Mesenchymal stem cell (in vitro differentiated cells and primary cell): ENCODE results near the gene MS4A15.

ENCODE experiments used
- DNase-seq: peaks from one replicate; pipeline ENCODE4 v3.0.0-alpha.2; 2013
- H2AFZ ChIP-seq: one replicate; pipeline ENCODE4 v1.6.1; 2013; ENCODE audit warnings: low read depth, mild to moderate bottlenecking, control low read depth, inconsistent platforms, low read length, moderate library complexity
- H2AK5ac ChIP-seq: 2 replicates; pipeline ENCODE4 v1.6.1; 2013; ENCODE audit warnings: low read length, moderate library complexity, mild to moderate bottlenecking, inconsistent platforms; ENCODE audit not compliant: severe bottlenecking
- H2BK120ac ChIP-seq: one replicate; pipeline ENCODE4 v1.6.1; 2013; ENCODE audit warnings: low read depth, mild to moderate bottlenecking, inconsistent platforms, low read length, moderate library complexity
- H2BK12ac ChIP-seq, 2 experiments: one replicate each; pipeline ENCODE4 v1.6.1; 2013; ENCODE audit warnings: inconsistent platforms in 2 of 2, low read length in 2 of 2, mild to moderate bottlenecking in 2 of 2, moderate library complexity in 2 of 2, control low read depth in 1 of 2
- H2BK15ac ChIP-seq: one replicate; pipeline ENCODE4 v1.6.1; 2013; ENCODE audit warnings: mild to moderate bottlenecking, low read depth, inconsistent platforms; ENCODE audit not compliant: poor library complexity, severe bottlenecking
- H2BK5ac ChIP-seq: 2 replicates; pipeline ENCODE4 v1.6.1; 2013; ENCODE audit warnings: low read depth, mild to moderate bottlenecking, low read length, control low read depth, inconsistent platforms; ENCODE audit not compliant: poor library complexity, severe bottlenecking
- H3K14ac ChIP-seq, 2 experiments: one replicate each; pipeline ENCODE4 v1.6.1; 2013; ENCODE audit warnings: inconsistent platforms in 2 of 2, low read length in 2 of 2, control low read depth in 1 of 2, mild to moderate bottlenecking in 1 of 2, moderate library complexity in 1 of 2
- H3K18ac ChIP-seq, 2 experiments: one replicate each; pipeline ENCODE4 v1.6.1; 2013; ENCODE audit warnings: inconsistent platforms in 2 of 2, low read length in 2 of 2, control low read depth in 1 of 2, low read depth in 1 of 2, mild to moderate bottlenecking in 1 of 2
- H3K23ac ChIP-seq, 2 experiments: one replicate each; pipeline ENCODE4 v1.6.1; 2013; ENCODE audit warnings: inconsistent platforms in 2 of 2, low read length in 2 of 2, mild to moderate bottlenecking in 2 of 2, moderate library complexity in 2 of 2, control low read depth in 1 of 2
- H3K27ac ChIP-seq: 2 replicates; pipeline ENCODE4 v1.5.1; 2013; ENCODE audit warnings: mild to moderate bottlenecking, moderate library complexity, low read length, control low read depth, inconsistent platforms; ENCODE audit not compliant: poor library complexity, severe bottlenecking
- H3K27me3 ChIP-seq, 2 experiments: 2 replicates each; pipeline versions ENCODE4 v1.6.1 to v1.7.0; 2013; ENCODE audit warnings: low read length in 2 of 2, mild to moderate bottlenecking in 2 of 2, moderate library complexity in 2 of 2, control low read depth in 1 of 2, inconsistent platforms in 1 of 2; ENCODE audit not compliant: control insufficient read depth in 1 of 2, insufficient read depth in 1 of 2
- H3K36me3 ChIP-seq, 2 experiments: 2 replicates each; pipeline versions ENCODE4 v1.6.1 to v1.7.0; 2013; ENCODE audit warnings: low read length in 2 of 2, control low read depth in 1 of 2, inconsistent platforms in 1 of 2, low read depth in 1 of 2, mild to moderate bottlenecking in 1 of 2; ENCODE audit not compliant: insufficient read depth in 2 of 2, control insufficient read depth in 1 of 2
- H3K4ac ChIP-seq, 2 experiments: one replicate each; pipeline ENCODE4 v1.6.1; 2013; ENCODE audit warnings: inconsistent platforms in 2 of 2, low read length in 2 of 2, mild to moderate bottlenecking in 2 of 2, moderate library complexity in 2 of 2, control low read depth in 1 of 2, low read depth in 1 of 2
- H3K4me1 ChIP-seq: 2 replicates; pipeline ENCODE4 v1.6.1; 2013; ENCODE audit warnings: low read depth, low read length, control low read depth; ENCODE audit not compliant: control insufficient read depth, insufficient read depth
- H3K4me2 ChIP-seq: 2 replicates; pipeline ENCODE4 v1.6.1; 2013; ENCODE audit warnings: low read length, mild to moderate bottlenecking, inconsistent platforms; ENCODE audit not compliant: poor library complexity, severe bottlenecking
- H3K4me3 ChIP-seq, 2 experiments: 2 replicates each; pipeline versions ENCODE4 v1.5.1 to v1.7.0; 2013; ENCODE audit warnings: low read length in 2 of 2, mild to moderate bottlenecking in 2 of 2, control low read depth in 1 of 2, low read depth in 1 of 2; ENCODE audit not compliant: insufficient read depth in 1 of 2
- H3K79me1 ChIP-seq: replicated peaks from 2 replicates; pipeline ENCODE4 v1.6.1; 2013; ENCODE audit warnings: mild to moderate bottlenecking, control low read depth, low read length, inconsistent platforms; ENCODE audit not compliant: poor library complexity, severe bottlenecking
- H3K9ac ChIP-seq: 2 replicates; pipeline ENCODE4 v1.7.0; 2013; ENCODE audit warnings: mild to moderate bottlenecking, low read length, moderate library complexity
- H3K9me3 ChIP-seq: 2 replicates; pipeline ENCODE4 v1.7.0; 2013; ENCODE audit warnings: mild to moderate bottlenecking, low read length; ENCODE audit not compliant: control insufficient read depth
- H4K8ac ChIP-seq: one replicate; pipeline ENCODE4 v1.6.1; 2013; ENCODE audit warnings: inconsistent platforms, mild to moderate bottlenecking, low read length, moderate library complexity
- H4K91ac ChIP-seq: one replicate; pipeline ENCODE4 v1.6.1; 2013; ENCODE audit warnings: mild to moderate bottlenecking, low read length, inconsistent platforms
- WGBS: methylation state at CpG from one replicate; pipeline ENCODE4 v1.1.7; 2013; ENCODE audit warnings: mixed read lengths; 5-methylcytosine and 5-hydroxymethylcytosine counted together

The MS4A15 gene

DNA sequence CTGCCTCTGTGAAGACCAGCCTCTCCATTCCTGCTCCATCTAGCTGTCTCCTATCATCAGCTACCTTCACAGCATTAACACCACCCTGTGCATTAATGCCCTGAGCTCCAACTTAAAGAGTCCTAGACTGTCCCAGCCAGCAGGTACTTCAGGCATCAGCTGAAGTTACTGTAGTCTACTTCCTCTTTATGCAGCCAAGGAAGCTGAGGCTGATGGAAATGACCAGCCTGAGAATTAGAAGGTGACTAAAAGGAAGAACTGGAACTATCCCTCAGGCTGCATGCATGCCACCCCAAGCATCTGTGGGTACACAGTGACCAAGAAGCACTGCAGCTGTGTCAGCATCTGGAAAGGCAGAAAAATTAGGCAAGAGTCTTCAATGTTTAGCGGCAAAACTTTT is 56.7 kb downstream of the MS4A15 start:
- Histone ChIP-seq H3K4me1 (no peaks in the 10 kb centered on the region), H3K18ac (no peak overlapping the region), H3K4ac (no peak overlapping the region), H2BK5ac (no peak overlapping the region), H3K79me1 (no peaks in the 10 kb centered on the region), H3K4me2 (no peak overlapping the region), H4K8ac (no peak overlapping the region), H3K9ac (no peak overlapping the region), H2BK120ac (no peak overlapping the region), H2BK12ac (no peak overlapping the region), H3K9me3 (peaks cover 26% of the 10 kb centered on the region), H3K27me3 (peaks cover 10 to 33% of the 10 kb centered on the region in 2 experiments), H3K4me3 (no peak overlapping the region), H3K36me3 (no peaks in the 10 kb centered on the region), H2BK15ac (no peak overlapping the region), H3K23ac (no peak overlapping the region), H3K27ac (no peak overlapping the region), H2AFZ (no peak overlapping the region), H2AK5ac (no peak overlapping the region), H3K14ac (no peak overlapping the region), H4K91ac (no peak overlapping the region)
- 88% methylated on average over 1 of the region's 1 CpG for WGBS
- DNase-seq, result no peak

DNA sequence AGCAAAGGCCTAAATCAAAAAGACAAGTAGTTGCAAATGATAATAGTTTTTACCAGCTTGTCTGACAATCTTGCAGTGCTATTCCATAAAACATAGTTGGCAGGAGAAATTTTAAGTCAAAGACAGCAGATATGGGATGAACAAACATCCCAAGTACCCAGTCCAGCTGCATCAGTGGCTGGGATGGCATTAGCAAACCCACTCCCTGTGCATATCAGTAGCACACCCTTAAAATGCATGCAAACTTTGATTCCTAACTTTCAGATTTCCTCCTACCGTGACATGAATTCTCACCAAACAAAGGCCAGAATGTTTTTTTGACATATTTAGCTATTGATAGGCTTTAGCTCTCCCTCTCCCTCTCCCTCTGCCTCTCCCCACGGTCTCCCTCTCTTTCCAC is 57.4 kb downstream of the MS4A15 start:
- no peak for DNase-seq
- Histone ChIP-seq H2BK15ac (no peak overlapping the region), H3K79me1 (no peaks in the 10 kb centered on the region), H3K9me3 (peaks cover 27% of the 10 kb centered on the region), H3K27ac (no peak overlapping the region), H2BK12ac (no peak overlapping the region), H3K14ac (no peak overlapping the region), H2BK120ac (no peak overlapping the region), H4K8ac (no peak overlapping the region), H2BK5ac (no peak overlapping the region), H3K18ac (no peak overlapping the region), H2AFZ (no peak overlapping the region), H3K9ac (no peak overlapping the region), H3K36me3 (no peaks in the 10 kb centered on the region), H3K4me2 (no peak overlapping the region), H3K4me1 (no peaks in the 10 kb centered on the region), H4K91ac (no peak overlapping the region), H3K4me3 (no peak overlapping the region), H2AK5ac (no peak overlapping the region), H3K27me3 (peaks cover 15 to 33% of the 10 kb centered on the region in 2 experiments), H3K23ac (no peak overlapping the region), H3K4ac (no peak overlapping the region)
- 80% methylated on average over 2 of the region's 2 CpGs for WGBS

DNA sequence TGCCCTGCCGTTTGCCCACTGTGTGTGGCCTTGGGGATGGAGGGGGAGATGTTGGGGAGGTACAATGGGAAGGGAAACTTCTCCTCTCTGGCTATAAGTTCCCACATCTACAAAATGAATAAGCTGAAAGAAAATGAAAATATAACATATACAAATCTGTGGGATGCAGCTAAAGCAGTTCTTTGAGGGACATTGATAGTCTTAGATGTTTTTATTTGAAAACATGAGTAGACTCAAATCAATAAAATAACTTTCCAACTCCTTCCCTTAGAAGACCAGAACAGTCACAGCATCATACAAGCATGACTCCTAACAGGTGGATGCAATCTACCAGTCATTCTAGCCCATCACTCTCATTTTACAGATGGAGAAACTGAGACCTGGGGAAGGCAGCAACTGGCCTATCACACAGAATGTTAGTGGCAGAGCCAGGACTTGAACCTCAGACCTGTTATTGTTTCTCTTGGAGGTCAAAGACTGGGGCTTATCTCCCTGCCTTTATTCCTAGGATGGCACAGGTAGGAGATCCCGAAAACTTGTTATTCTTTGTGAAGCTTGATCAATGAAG is 60.0 kb downstream of the MS4A15 start:
- Histone ChIP-seq H2AFZ (no peak overlapping the region), H3K14ac (no peak overlapping the region), H3K27me3 (peaks cover 16 to 36% of the 10 kb centered on the region in 2 experiments), H3K36me3 (no peaks in the 10 kb centered on the region), H3K9me3 (peaks cover 27% of the 10 kb centered on the region), H3K27ac (no peak overlapping the region), H3K4me2 (no peak overlapping the region), H3K4ac (no peak overlapping the region), H3K18ac (no peak overlapping the region), H4K91ac (no peak overlapping the region), H2BK120ac (no peak overlapping the region), H3K4me1 (no peaks in the 10 kb centered on the region), H4K8ac (no peak overlapping the region), H2BK5ac (no peak overlapping the region), H3K4me3 (no peak overlapping the region), H2BK12ac (no peak overlapping the region), H2BK15ac (no peak overlapping the region), H3K9ac (no peak overlapping the region), H3K79me1 (no peaks in the 10 kb centered on the region), H3K23ac (no peak overlapping the region), H2AK5ac (no peak overlapping the region)
- 83% methylated on average over 1 of the region's 2 CpGs for WGBS
- no peak for DNase-seq

DNA sequence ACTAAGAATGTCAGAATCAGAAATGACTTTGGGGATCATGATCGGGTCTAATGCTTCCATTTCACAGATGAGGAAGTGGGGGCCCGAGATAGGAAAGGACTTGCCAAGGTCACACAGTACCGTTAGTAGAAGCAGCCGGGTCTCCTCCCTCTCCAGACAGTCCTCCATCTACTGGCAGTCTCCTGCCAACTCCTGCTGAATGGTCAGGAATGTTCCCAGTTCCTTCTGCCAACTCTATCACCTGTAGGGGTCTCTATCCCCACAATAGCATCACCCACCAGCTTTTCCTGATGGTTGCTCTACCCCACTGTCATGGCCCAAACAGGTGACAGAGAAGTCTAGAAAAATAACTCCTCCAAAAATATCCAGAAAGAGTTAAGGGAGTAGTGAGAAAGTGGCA is 61.4 kb downstream of the MS4A15 start:
- Histone ChIP-seq H3K27ac (no peak overlapping the region), H2BK5ac (no peak overlapping the region), H3K27me3 (peaks cover 15 to 29% of the 10 kb centered on the region in 2 experiments), H2BK120ac (no peak overlapping the region), H2AFZ (no peak overlapping the region), H3K4me3 (no peak overlapping the region), H3K4ac (no peak overlapping the region), H3K9ac (no peak overlapping the region), H3K23ac (no peak overlapping the region), H3K18ac (no peak overlapping the region), H2BK15ac (no peak overlapping the region), H3K4me2 (no peak overlapping the region), H3K9me3 (peaks cover 24% of the 10 kb centered on the region), H3K36me3 (no peaks in the 10 kb centered on the region), H4K91ac (no peak overlapping the region), H3K79me1 (no peaks in the 10 kb centered on the region), H3K14ac (no peak overlapping the region), H4K8ac (no peak overlapping the region), H2BK12ac (no peak overlapping the region), H3K4me1 (no peaks in the 10 kb centered on the region), H2AK5ac (no peak overlapping the region)
- 90% methylated on average over 4 of the region's 4 CpGs for WGBS
- no peak for DNase-seq
